ENCODE results near the gene SNRPB2.

SNRPB2 gene

GRCh38 chr20:16729565-16730460 lies at the start of gene SNRPB2:
Gene SNRPB2, plus strand, starts transcription at chr20:16730026. Its CDS starts 1,677 bp downstream, at chr20:16731703.
- FAIRE-seq, result no peak

GRCh38 chr20:16684416-16684815 lies 45.4 kb upstream of the SNRPB2 start:
- FAIRE-seq, result no peak

GRCh38 chr20:16689906-16690305 lies 39.9 kb upstream of the SNRPB2 start:
- FAIRE-seq, result no peak

- no peak for FAIRE-seq
Observed at GRCh38 chr20:16691381-16691780, 38.4 kb upstream of the SNRPB2 start.

GRCh38 chr20:16692009-16692408 lies 37.8 kb upstream of the SNRPB2 start:
- no peak for FAIRE-seq

- no peak for FAIRE-seq
Observed at GRCh38 chr20:16692442-16692841, 37.4 kb upstream of the SNRPB2 start.

- no peak for FAIRE-seq
Observed at GRCh38 chr20:16693278-16693677, 36.5 kb upstream of the SNRPB2 start.

- FAIRE-seq, result no peak
Observed at GRCh38 chr20:16694161-16694560, 35.7 kb upstream of the SNRPB2 start.

- FAIRE-seq, result no peak
Observed at GRCh38 chr20:16695628-16696027, 34.2 kb upstream of the SNRPB2 start.

- no peak for FAIRE-seq
Observed at GRCh38 chr20:16699293-16699692, 30.5 kb upstream of the SNRPB2 start.

- no peak for FAIRE-seq
Observed at GRCh38 chr20:16701296-16701695, 28.5 kb upstream of the SNRPB2 start.

GRCh38 chr20:16703570-16703969 lies 26.3 kb upstream of the SNRPB2 start:
- no peak for FAIRE-seq

- FAIRE-seq, result no peak
Observed at GRCh38 chr20:16707674-16708073, 22.2 kb upstream of the SNRPB2 start.

- FAIRE-seq, result no peak
Observed at GRCh38 chr20:16708602-16709001, 21.2 kb upstream of the SNRPB2 start.

GRCh38 chr20:16709017-16709416 lies 20.8 kb upstream of the SNRPB2 start:
- FAIRE-seq, result no peak

- no peak for FAIRE-seq
Observed at GRCh38 chr20:16710781-16711180, 19.0 kb upstream of the SNRPB2 start.

- FAIRE-seq, result no peak
Observed at GRCh38 chr20:16711661-16712258, 18.1 kb upstream of the SNRPB2 start.

GRCh38 chr20:16712511-16712947 lies 17.3 kb upstream of the SNRPB2 start:
- FAIRE-seq, result no peak

- FAIRE-seq, result no peak
Observed at GRCh38 chr20:16713066-16713465, 16.8 kb upstream of the SNRPB2 start.

- FAIRE-seq, result no peak
Observed at GRCh38 chr20:16714242-16714641, 15.6 kb upstream of the SNRPB2 start.

- no peak for FAIRE-seq
Observed at GRCh38 chr20:16714751-16715150, 15.1 kb upstream of the SNRPB2 start.

GRCh38 chr20:16719421-16719820 lies 10.4 kb upstream of the SNRPB2 start:
- FAIRE-seq, result no peak

GRCh38 chr20:16729080-16729479 lies 746 bp upstream of the SNRPB2 start:
- FAIRE-seq, result no peak

- FAIRE-seq, result no peak
Observed at GRCh38 chr20:16732506-16733152, 2.8 kb downstream of the SNRPB2 start.
